H1 (cell line): ENCODE measurements around the gene SYNPR. TPM values are rescaled to one million over a fixed set of nuclear protein-coding genes. Genes with fewer than 3 reads are reported as not detected.

Experiments used
- CTCF ChIA-PET: fragments of 300-600 bp; sonication (Branson Sonifier 250); formaldehyde crosslinking; loops from one replicate; lab custom pipeline; 2021; ENCODE audit not compliant: partially characterized antibody; lab: Charles Lee
- POLR2A ChIA-PET: fragments of 300-600 bp; sonication (Branson Sonifier 250); formaldehyde crosslinking; loops from one replicate; lab custom pipeline; 2021; ENCODE audit warnings: inconsistent platforms; ENCODE audit not compliant: partially characterized antibody; lab: Charles Lee
- DNase-seq, 2 experiments: peaks; one replicate each; pipeline versions ENCODE4 v3.0.0 to v3.0.0-alpha.2; 2010 to 2022; ENCODE audit warnings: low spot score in 2 of 2, low read depth in 1 of 2, mixed read lengths in 1 of 2
- FAIRE-seq: peaks from 2 replicates; lab custom pipeline; 2011; peaks lifted over from hg19 to GRCh38; lab: Jason Lieb, UNC
- H2AFZ ChIP-seq: 2 replicates; pipeline ENCODE4 v1.8.1; 2012; ENCODE audit warnings: low read length, inconsistent platforms
- H2AK5ac ChIP-seq: 2 replicates; pipeline ENCODE4 v1.6.1; 2013; ENCODE audit warnings: low read depth, low read length
- H2BK120ac ChIP-seq: replicated peaks from 2 replicates; pipeline ENCODE3; 2013; ENCODE audit warnings: low read depth, low read length, inconsistent platforms
- H2BK12ac ChIP-seq: 2 replicates; pipeline ENCODE4 v1.6.1; 2013; ENCODE audit warnings: low read depth, low read length
- H2BK15ac ChIP-seq: 2 replicates; pipeline ENCODE4 v1.6.1; 2013; ENCODE audit warnings: low read length
- H2BK20ac ChIP-seq: 2 replicates; pipeline ENCODE4 v1.6.1; 2013; ENCODE audit warnings: low read length
- H2BK5ac ChIP-seq: 2 replicates; pipeline ENCODE4 v1.6.1; 2013; ENCODE audit warnings: low read depth, low read length
- H3K14ac ChIP-seq: 2 replicates; pipeline ENCODE4 v1.6.1; 2013; ENCODE audit warnings: inconsistent platforms; ENCODE audit not compliant: insufficient read length
- H3K18ac ChIP-seq: 2 replicates; pipeline ENCODE4 v1.6.1; 2013; ENCODE audit warnings: low read length; ENCODE audit errors: extremely low read depth
- H3K23ac ChIP-seq: 2 replicates; pipeline ENCODE4 v1.6.1; 2013; ENCODE audit warnings: inconsistent platforms; ENCODE audit not compliant: insufficient read length
- H3K23me2 ChIP-seq: 2 replicates; pipeline ENCODE4 v1.6.1; 2013; ENCODE audit warnings: low read depth, low read length
- H3K27ac ChIP-seq: 2 replicates; pipeline ENCODE4 v1.6.1; 2011; ENCODE audit warnings: low read depth, low read length, inconsistent platforms
- H3K27me3 ChIP-seq, 4 experiments: replicated peaks in 1 of 4; 1 replicate in 1 of 4; 2 replicates in 3 of 4; pipeline versions ENCODE4 v1.6.1 to v1.8.1; 2011 to 2013; ENCODE audit warnings: low read length in 3 of 4, mild to moderate bottlenecking in 3 of 4, inconsistent platforms in 2 of 4, mixed read lengths in 2 of 4, moderate library complexity in 1 of 4; ENCODE audit not compliant: control insufficient read depth in 3 of 4, insufficient read depth in 3 of 4; ENCODE audit errors: extremely low read depth in 1 of 4
- H3K36me3 ChIP-seq, 4 experiments: 2 replicates each; pipeline versions ENCODE4 v1.6.1 to v1.8.1; 2011 to 2013; ENCODE audit warnings: mild to moderate bottlenecking in 4 of 4, low read length in 3 of 4, moderate library complexity in 2 of 4, control low read depth in 1 of 4, inconsistent platforms in 1 of 4; ENCODE audit not compliant: insufficient read depth in 4 of 4, control insufficient read depth in 2 of 4
- H3K4ac ChIP-seq: replicated peaks from 2 replicates; pipeline ENCODE3; 2013; ENCODE audit warnings: low read length, low read depth, mixed read lengths, inconsistent platforms; ENCODE audit not compliant: insufficient read length
- H3K4me1 ChIP-seq, 4 experiments: replicated peaks in 1 of 4; 1 replicate in 1 of 4; 2 replicates in 3 of 4; pipeline versions ENCODE4 v1.6.1 to v1.8.1; 2011 to 2013; ENCODE audit warnings: low read length in 3 of 4, inconsistent platforms in 2 of 4, mixed read lengths in 1 of 4; ENCODE audit not compliant: insufficient read depth in 4 of 4, control insufficient read depth in 3 of 4
- H3K4me2 ChIP-seq, 2 experiments: 2 replicates each; pipeline versions ENCODE4 v1.6.1 to v1.8.1; 2011 to 2013; ENCODE audit warnings: low read depth in 2 of 2, low read length in 2 of 2, control low read depth in 1 of 2, inconsistent platforms in 1 of 2, mild to moderate bottlenecking in 1 of 2; ENCODE audit not compliant: insufficient read depth in 1 of 2
- H3K4me3 ChIP-seq, 4 experiments: fragments of 200-600, 300-600 bp in 1 of 4; sonication (generic), shearing (Covaris generic), sonication (Bioruptor Twin) in 1 of 4; 2 replicates each; pipeline versions ENCODE4 v1.5.1 to v1.8.1; 2011 to 2016; ENCODE audit warnings: low read length in 4 of 4, low read depth in 3 of 4, control low read depth in 2 of 4, inconsistent platforms in 2 of 4, mild to moderate bottlenecking in 2 of 4, mixed read lengths in 1 of 4, moderate library complexity in 1 of 4; ENCODE audit not compliant: insufficient read depth in 2 of 4; ENCODE audit errors: extremely low read depth in 1 of 4
- H3K56ac ChIP-seq: replicated peaks from 2 replicates; pipeline ENCODE3; 2013; ENCODE audit warnings: low read depth, mild to moderate bottlenecking, mixed read lengths, low read length, inconsistent platforms; ENCODE audit not compliant: insufficient read length
- H3K79me1 ChIP-seq: 2 replicates; pipeline ENCODE4 v1.6.1; 2013; ENCODE audit warnings: low read depth, low read length, control low read depth
- H3K79me2 ChIP-seq, 2 experiments: 2 replicates each; pipeline versions ENCODE4 v1.6.1 to v1.8.1; 2012 to 2013; ENCODE audit warnings: low read length in 2 of 2, mild to moderate bottlenecking in 2 of 2, inconsistent platforms in 1 of 2; ENCODE audit not compliant: insufficient read depth in 2 of 2, control insufficient read depth in 1 of 2
- H3K9ac ChIP-seq, 4 experiments: replicated peaks in 1 of 4; 1 replicate in 1 of 4; 2 replicates in 3 of 4; pipeline versions ENCODE4 v1.6.1 to v1.8.1; 2011 to 2013; ENCODE audit warnings: low read depth in 3 of 4, low read length in 3 of 4, control low read depth in 2 of 4, mild to moderate bottlenecking in 2 of 4, moderate library complexity in 2 of 4, inconsistent platforms in 1 of 4; ENCODE audit errors: extremely low read depth in 1 of 4
- H3K9me3 ChIP-seq, 2 experiments: 2 replicates each; pipeline versions ENCODE4 v1.6.1 to v1.8.1; 2012 to 2013; ENCODE audit warnings: mild to moderate bottlenecking in 2 of 2, moderate library complexity in 2 of 2, control low read depth in 1 of 2, inconsistent platforms in 1 of 2, low read depth in 1 of 2, low read length in 1 of 2, mixed read lengths in 1 of 2; ENCODE audit not compliant: insufficient read depth in 2 of 2
- H4K20me1 ChIP-seq, 2 experiments: replicated peaks in 1 of 2; 2 replicates each; pipeline versions ENCODE3 to v1.8.1; 2011 to 2013; ENCODE audit warnings: inconsistent platforms in 2 of 2, low read length in 2 of 2, mild to moderate bottlenecking in 1 of 2; ENCODE audit not compliant: insufficient read depth in 2 of 2, control insufficient read depth in 1 of 2
- H4K5ac ChIP-seq: 2 replicates; pipeline ENCODE4 v1.6.1; 2013; ENCODE audit warnings: low read length, low read depth, mixed read lengths, inconsistent platforms; ENCODE audit not compliant: insufficient read length
- H4K8ac ChIP-seq: 2 replicates; pipeline ENCODE4 v1.8.0; 2013; ENCODE audit warnings: mild to moderate bottlenecking, moderate library complexity, low read length, inconsistent platforms; ENCODE audit not compliant: insufficient read depth; ENCODE audit errors: extremely low read depth
- H4K91ac ChIP-seq: replicated peaks from 2 replicates; pipeline ENCODE3; 2013; ENCODE audit warnings: low read length, mixed read lengths, inconsistent platforms; ENCODE audit not compliant: insufficient read length
- BACH1 ChIP-seq: IDR thresholded peaks from 2 replicates; pipeline ENCODE4 v1.6.1; 2012; ENCODE audit warnings: low read length, improper control_type of control experiment
- BCL11A ChIP-seq, 2 experiments: IDR thresholded peaks; one replicate each; pipeline ENCODE4 v1.6.1; 2011; ENCODE audit warnings: low read depth in 2 of 2, low read length in 2 of 2, mild to moderate bottlenecking in 2 of 2
- CBX5 ChIP-seq: fragments of 300-800, 300-1000 bp; sonication (generic); IDR thresholded peaks from 2 replicates; pipeline ENCODE4 v1.7.1; 2016; ENCODE audit warnings: antibody characterized with exemption, low read length, low read depth
- CBX8 ChIP-seq: fragments of 300-800, 300-1000 bp; sonication (generic); IDR thresholded peaks from 2 replicates; pipeline ENCODE4 v1.7.1; 2016; ENCODE audit warnings: low read depth, low read length, borderline replicate concordance
- JUN ChIP-seq: IDR thresholded peaks from 2 replicates; pipeline ENCODE4 v1.6.1; 2011; ENCODE audit warnings: low read depth, mild to moderate bottlenecking, improper control_type of control experiment, low read length
- JUND ChIP-seq: IDR thresholded peaks from 2 replicates; pipeline ENCODE4 v1.6.1; 2011; ENCODE audit warnings: mild to moderate bottlenecking, improper control_type of control experiment, low read length
- KDM4A ChIP-seq: IDR thresholded peaks from one replicate; pipeline ENCODE4 v1.7.1; 2012; ENCODE audit warnings: low read depth, mild to moderate bottlenecking, moderate library complexity, low read length, inconsistent platforms; ENCODE audit not compliant: severe bottlenecking
- KDM5A ChIP-seq: fragments of 200-600 bp; IDR thresholded peaks from 2 replicates; pipeline ENCODE4 v1.7.1; 2012; ENCODE audit warnings: mild to moderate bottlenecking, low read length, inconsistent platforms, mixed read lengths
- SIRT6 ChIP-seq: IDR thresholded peaks from one replicate; pipeline ENCODE4 v1.7.1; 2012; ENCODE audit warnings: low read length, inconsistent platforms
- SIX5 ChIP-seq: IDR thresholded peaks from 2 replicates; pipeline ENCODE4 v1.6.1; 2011; ENCODE audit warnings: mild to moderate bottlenecking, low read depth, low read length
- SUZ12 ChIP-seq: fragments of 200-600 bp; sonication (generic); IDR thresholded peaks from 2 replicates; pipeline ENCODE4 v1.6.1; 2012; ENCODE audit warnings: mild to moderate bottlenecking, inconsistent platforms, low read length, moderate library complexity, mixed read lengths
- TAF1 ChIP-seq: IDR thresholded peaks from 2 replicates; pipeline ENCODE4 v1.6.1; 2011; ENCODE audit warnings: mild to moderate bottlenecking, low read depth, low read length
- WGBS, 2 experiments: shearing (Covaris generic) in 1 of 2; methylation state at CpG; one replicate each; pipeline versions ENCODE4 v1.1.6 to v1.1.7; 2013 to 2015; ENCODE audit warnings: low lambda C conversion rate in 2 of 2, mixed read lengths in 2 of 2, inconsistent platforms in 1 of 2, low coverage in 1 of 2, missing lambda C conversion rate in 1 of 2; ENCODE audit not compliant: insufficient replicate concordance in 2 of 2, insufficient coverage in 1 of 2, insufficient read length in 1 of 2; ENCODE audit errors: extremely low coverage in 1 of 2, missing lambda C conversion rate in 1 of 2; 5-methylcytosine and 5-hydroxymethylcytosine counted together
- polyA plus RNA-seq, 7 experiments: library from polyadenylated mRNA; depleted of rRNA in 3 of 7; stranded (reverse) in 5 of 7; unstranded in 2 of 7; fragments of >200 nt in 5 of 7; fragments of 200-250 nt in 2 of 7; gene quantifications; 1 replicate in 5 of 7; 2 replicates in 1 of 7; 4 replicates in 1 of 7; pipeline versions ENCODE4 v1.2.1 to v1.2.3, GENCODE V29; 2011 to 2013; ENCODE audit warnings: missing spikeins in 2 of 7, mixed read lengths in 2 of 7
- total RNA-seq: library from RNA; stranded (reverse); fragmentation: NEBNext Ultra II Directional; extraction: Animal tissue kit (Norgen Biotek cat#: 25700); gene quantifications from 2 replicates; pipeline ENCODE4 v1.2.1, GENCODE V29; 2021
- TF ChIP-seq, protein P1 (sequence below): IDR thresholded peaks from 2 replicates; pipeline ENCODE4 v1.6.1; 2012; ENCODE audit warnings: low read length, inconsistent platforms
- TF ChIP-seq, protein P2 (sequence below): IDR thresholded peaks from 2 replicates; pipeline ENCODE4 v1.6.1; 2012; ENCODE audit warnings: inconsistent platforms

The SYNPR gene
- total and polyA plus RNA-seq, 2 of the 8 experiments (the other 6 are each of a cell fraction or from before 2014, with no cell fraction given) = 0.39 to 0.99 TPM

GRCh38 chr3:63231643-63232042 lies 46.5 kb upstream of the SYNPR start:
- POLR2A ChIA-PET = no interaction called here
- 93% methylated on average over 2 of the region's 2 CpGs; no CpG with 5 or more reads in 1 of the 2 experiments for WGBS, 2 experiments
- TF ChIP-seq SUZ12 (no peak), CBX8 (no peak), SIRT6 (no peak), SIX5 (no peak), BCL11A (IDR thresholded peaks at IDR 0.05; ENCODE audit: low read depth in 2 of 2, low read length in 2 of 2) (no peak), JUND (no peak), TAF1 (no peak), BACH1 (no peak), CBX5 (no peak), KDM5A (no peak), KDM4A (no peak), JUN (no peak)
- TF ChIP-seq, protein P1, sequence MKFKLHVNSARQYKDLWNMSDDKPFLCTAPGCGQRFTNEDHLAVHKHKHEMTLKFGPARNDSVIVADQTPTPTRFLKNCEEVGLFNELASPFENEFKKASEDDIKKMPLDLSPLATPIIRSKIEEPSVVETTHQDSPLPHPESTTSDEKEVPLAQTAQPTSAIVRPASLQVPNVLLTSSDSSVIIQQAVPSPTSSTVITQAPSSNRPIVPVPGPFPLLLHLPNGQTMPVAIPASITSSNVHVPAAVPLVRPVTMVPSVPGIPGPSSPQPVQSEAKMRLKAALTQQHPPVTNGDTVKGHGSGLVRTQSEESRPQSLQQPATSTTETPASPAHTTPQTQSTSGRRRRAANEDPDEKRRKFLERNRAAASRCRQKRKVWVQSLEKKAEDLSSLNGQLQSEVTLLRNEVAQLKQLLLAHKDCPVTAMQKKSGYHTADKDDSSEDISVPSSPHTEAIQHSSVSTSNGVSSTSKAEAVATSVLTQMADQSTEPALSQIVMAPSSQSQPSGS = no peak
- TF ChIP-seq, protein P2, sequence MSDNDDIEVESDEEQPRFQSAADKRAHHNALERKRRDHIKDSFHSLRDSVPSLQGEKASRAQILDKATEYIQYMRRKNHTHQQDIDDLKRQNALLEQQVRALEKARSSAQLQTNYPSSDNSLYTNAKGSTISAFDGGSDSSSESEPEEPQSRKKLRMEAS = no peak

More at GRCh38 chr3:63231643-63232042, 46.5 kb upstream of the SYNPR start:
- Histone ChIP-seq H3K14ac (no peak overlapping the region), H3K18ac (no peak overlapping the region), H2BK15ac (no peak overlapping the region), H2BK120ac (no peak overlapping the region), H3K79me2 (no peaks in the 10 kb centered on the region), H3K4me3 (no peak overlapping the region), H3K9ac (no peak overlapping the region), H2BK12ac (no peak overlapping the region), H2AK5ac (no peak overlapping the region), H3K4ac (no peak overlapping the region), H3K23me2 (no peaks in the 10 kb centered on the region), H3K9me3 (no peaks in the 10 kb centered on the region), H3K27ac (no peak overlapping the region), H3K4me1 (peaks cover 0 to 7% (median 5%) of the 10 kb centered on the region in 4 experiments; a peak in 5 of 7 replicates), H2BK20ac (no peak overlapping the region), H2BK5ac (no peak overlapping the region), H3K56ac (no peak overlapping the region), H4K5ac (no peak overlapping the region), H3K27me3 (no peaks in the 10 kb centered on the region), H3K23ac (no peak overlapping the region), H4K91ac (no peak overlapping the region), H3K79me1 (no peaks in the 10 kb centered on the region), H3K4me2 (no peak overlapping the region), H4K20me1 (no peaks in the 10 kb centered on the region), H2AFZ (no peak overlapping the region), H3K36me3 (no peaks in the 10 kb centered on the region), H4K8ac (no peak overlapping the region)
- DNase-seq (no peak), FAIRE-seq (no peak)
- CTCF ChIA-PET = interaction anchor here (0.8 to 5.8 kb wide), 25 partner anchors 8 to 609 kb away, joined by 3 to 45 read pairs (median 3); no protein-coding TSS in a partner anchor
